GM08714 (cell line): ENCODE measurements around the gene PCAT7.
"Not testable (repeated sequence)": the region's sequence is repeated elsewhere in the genome, so short reads cannot be mapped to it uniquely, and the experiment has no call there.

Source experiments
- H3K4me3 ChIP-seq: fragments of 200-500 bp; sonication (Bioruptor generic); 2 replicates; pipeline ENCODE4 v1.5.1; 2014; ENCODE audit warnings: mild to moderate bottlenecking, low read length, inconsistent platforms
- ZNF274 ChIP-seq: IDR thresholded peaks from 2 replicates; pipeline ENCODE4 v1.6.1; 2012; ENCODE audit warnings: mild to moderate bottlenecking, low read depth, low read length

PCAT7 gene

DNA sequence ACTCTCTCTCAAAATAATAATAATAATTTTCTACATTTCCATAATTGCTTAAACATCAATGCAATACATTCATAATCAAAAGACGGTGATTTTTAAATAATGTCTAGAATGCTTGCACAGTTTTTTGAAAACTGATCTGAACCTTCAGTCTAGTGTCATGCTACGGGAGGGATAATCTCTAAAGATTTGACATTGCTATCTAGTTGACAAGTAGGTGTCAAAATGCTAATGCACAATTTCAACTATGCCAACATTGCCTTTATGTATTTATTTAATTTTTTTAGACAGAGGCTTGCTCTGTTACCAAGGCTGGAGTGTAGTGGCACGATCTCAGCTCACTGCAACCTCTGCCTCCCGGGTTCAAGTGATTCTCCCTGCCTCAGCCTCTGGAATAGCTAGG, 16.0 kb upstream of the PCAT7 start:
- no peak overlapping the region for H3K4me3 ChIP-seq
- TF ChIP-seq ZNF274 = no peak

- not testable (repeated sequence) for H3K4me3 ChIP-seq
Observed at GRCh38 chr9:94544335-94544734, 10.5 kb upstream of the PCAT7 start.

- no peak for TF ChIP-seq ZNF274
- H3K4me3 ChIP-seq = no peak overlapping the region
Observed at GRCh38 chr9:94545940-94546339, 8.9 kb upstream of the PCAT7 start.

DNA sequence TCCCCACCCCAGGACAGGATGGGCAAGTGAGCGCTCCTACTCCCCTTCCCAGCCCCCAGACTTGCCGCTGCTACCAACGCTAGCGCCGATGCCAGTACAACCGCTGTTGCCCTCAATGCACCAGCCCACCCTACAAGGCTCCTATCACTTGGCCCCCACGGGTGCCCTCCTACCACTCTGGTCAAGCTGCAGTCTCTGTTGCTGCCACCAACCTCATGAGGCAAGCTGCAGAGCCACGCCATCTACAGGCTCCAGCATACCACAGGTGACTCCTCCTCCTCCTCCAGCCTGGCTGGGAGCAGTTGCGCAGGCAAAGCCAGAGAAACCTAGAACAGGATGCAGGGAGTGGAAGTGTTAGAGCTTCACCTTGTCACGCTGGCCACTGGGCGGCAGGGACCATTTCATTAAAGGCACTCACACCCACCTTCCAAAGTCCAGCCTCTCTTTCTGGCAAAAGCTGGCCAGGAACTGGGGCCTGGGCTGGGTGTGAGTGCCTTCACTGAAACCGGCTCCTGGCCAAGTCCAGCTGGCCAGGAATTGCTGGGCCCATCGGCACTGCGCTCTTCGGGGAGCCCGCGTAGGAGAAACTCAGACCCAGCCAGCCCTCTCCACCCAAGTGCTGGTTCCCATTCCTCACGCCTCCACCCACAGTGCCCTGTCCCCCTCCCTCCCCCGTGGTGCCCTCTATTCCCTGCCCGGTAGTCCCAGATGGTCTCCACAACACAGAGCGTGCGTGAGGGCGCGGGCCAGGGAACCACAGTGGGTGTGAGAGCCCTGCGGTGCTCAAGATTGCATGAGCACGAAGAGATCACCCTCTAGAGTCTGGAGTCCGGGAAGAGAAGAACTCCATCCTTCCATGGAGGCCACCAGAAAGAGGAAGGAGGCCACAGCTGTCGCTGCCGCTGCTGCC, 1.6 kb upstream of the PCAT7 start:
- no peak for TF ChIP-seq ZNF274
- no peak overlapping the region for H3K4me3 ChIP-seq

DNA sequence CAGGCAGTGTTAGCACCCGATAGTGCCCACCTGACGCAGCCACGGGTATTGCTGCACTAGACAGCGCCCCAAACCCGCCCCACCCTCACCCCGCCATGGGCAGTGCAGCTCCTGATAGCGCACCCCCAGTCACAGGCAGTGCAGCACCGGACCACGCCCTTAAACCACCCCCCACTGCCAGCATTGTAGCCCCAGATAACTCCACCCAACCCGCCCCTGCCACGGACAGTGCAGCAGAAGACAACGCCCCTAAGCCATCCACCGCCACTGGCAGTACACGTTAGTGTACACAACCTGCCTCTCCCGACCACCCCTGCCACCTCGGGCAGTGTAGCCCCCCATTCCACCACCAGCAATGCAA, 825 bp upstream of the PCAT7 start:
- H3K4me3 ChIP-seq = no peak overlapping the region
- TF ChIP-seq ZNF274 = no peak

DNA sequence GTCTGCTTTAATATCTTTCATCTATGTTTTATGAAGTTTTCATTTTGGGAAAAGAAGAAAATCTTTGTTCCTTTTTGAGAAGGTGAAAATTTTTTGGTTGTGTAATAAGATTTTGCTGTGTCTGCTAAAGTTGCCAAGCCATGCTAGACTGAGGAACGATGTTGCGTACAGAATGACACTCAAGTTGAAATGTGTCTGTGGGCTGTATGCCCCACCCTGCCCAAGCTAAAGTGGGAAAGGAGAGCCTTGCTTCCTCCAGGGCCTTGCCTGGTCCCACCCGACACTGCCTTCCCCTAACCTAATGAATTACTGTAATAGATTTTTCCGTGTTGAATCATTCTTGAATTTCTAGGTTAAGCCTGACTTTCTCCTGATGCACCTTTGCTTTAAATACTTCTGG, 2.5 kb downstream of the PCAT7 start:
- no peak overlapping the region for H3K4me3 ChIP-seq
- TF ChIP-seq ZNF274 = no peak

DNA sequence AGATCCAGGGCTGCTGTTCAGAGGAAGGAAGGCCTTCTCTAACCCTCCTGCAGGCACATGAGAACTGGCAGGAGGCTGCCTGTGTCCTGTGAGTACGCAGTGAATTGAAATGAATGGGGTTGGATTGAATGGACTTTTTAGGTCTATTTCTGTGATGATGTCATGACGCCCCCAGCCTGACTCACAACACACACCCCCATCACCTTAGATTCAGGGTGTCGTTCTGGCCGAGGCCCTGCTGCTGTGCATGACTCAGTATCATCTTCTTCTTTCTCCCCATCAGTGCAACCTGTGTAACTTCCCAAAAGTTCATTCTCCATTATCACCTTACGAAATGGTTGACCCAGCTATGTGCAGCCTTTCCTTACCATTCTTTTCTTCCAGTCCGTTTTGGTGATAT, 5.4 kb downstream of the PCAT7 start:
- H3K4me3 ChIP-seq = no peak overlapping the region
- no peak for TF ChIP-seq ZNF274

- H3K4me3 ChIP-seq = no peak overlapping the region
- TF ChIP-seq ZNF274 = no peak
Observed at GRCh38 chr9:94563548-94563947, 8.7 kb downstream of the PCAT7 start.

- H3K4me3 ChIP-seq = not testable (repeated sequence)
Observed at GRCh38 chr9:94564279-94564678, 9.4 kb downstream of the PCAT7 start.

GRCh38 chr9:94566550-94566949, 11.7 kb downstream of the PCAT7 start:
- H3K4me3 ChIP-seq = no peak overlapping the region
- TF ChIP-seq ZNF274 = no peak

DNA sequence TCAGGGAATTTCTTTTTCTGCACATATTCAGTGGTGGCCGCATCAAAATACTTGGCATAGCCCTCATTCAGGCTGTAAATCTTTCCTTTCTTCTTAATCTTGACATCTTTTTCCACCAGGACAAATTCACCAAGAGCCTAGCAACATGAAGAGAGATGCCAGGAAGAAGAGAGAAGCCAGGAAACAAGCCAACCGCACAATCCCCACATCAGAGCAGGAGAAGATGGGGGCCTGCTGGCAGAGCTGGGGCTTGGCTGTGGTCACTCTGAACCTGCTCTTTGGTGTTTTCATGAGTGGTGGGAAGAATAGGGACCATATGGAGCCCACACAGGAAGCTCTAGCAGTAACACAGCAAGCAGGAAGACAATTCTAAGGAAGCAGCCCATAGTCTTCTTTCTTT, 12.4 kb downstream of the PCAT7 start:
- no peak for TF ChIP-seq ZNF274
- no peak overlapping the region for H3K4me3 ChIP-seq

- H3K4me3 ChIP-seq = no peak overlapping the region
- TF ChIP-seq ZNF274 = no peak
Observed at GRCh38 chr9:94568250-94568889, 13.5 kb downstream of the PCAT7 start.

- no peak for TF ChIP-seq ZNF274
- H3K4me3 ChIP-seq = no peak overlapping the region
Observed at GRCh38 chr9:94568972-94569712, 14.3 kb downstream of the PCAT7 start.

DNA sequence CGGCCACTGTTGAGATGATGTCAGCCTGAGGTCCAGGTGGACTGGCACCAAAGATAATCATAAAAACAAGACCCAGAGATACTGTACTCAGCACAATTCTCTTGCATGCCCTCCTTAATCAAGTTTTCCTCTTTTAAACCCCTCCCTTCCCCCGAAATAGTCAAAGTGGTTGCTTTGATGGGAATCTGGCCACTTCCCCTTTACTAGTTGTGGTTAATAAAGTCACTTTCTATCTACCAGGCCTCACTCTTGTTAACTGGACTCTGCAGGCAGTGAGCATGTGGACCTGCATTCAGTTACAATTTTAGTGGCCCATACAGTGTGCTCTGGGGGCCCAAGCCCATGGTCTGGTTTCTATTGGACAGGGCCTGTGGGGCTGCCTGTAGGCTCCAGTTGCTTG, 21.2 kb downstream of the PCAT7 start:
- no peak for TF ChIP-seq ZNF274

DNA sequence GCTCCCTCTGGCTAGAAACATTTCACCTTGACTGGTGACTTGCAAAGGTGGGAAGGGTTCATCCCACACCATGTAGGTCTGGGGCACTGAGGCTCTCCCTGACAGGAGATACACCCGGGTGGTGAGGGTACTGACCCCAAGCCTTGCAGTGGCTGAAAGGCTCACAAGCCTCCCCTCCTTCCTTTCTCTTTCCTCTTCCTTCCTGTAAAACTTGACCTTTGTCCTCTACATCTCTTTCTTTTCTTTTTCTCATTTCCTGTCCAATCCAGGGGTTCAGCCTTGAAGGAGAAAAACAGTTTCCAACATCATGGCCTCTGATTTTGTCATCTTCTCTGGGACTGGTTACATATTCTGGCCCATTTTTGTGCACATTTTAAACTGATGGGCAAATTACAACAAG, 22.2 kb downstream of the PCAT7 start:
- no peak overlapping the region for H3K4me3 ChIP-seq
- no peak for TF ChIP-seq ZNF274

More for the DNA sequence above, 21.2 kb downstream of the PCAT7 start:
- no peak overlapping the region for H3K4me3 ChIP-seq
